Loucy (cell line): ENCODE measurements around the gene FAM120B.
"Not testable (repeated sequence)": the region's sequence is repeated elsewhere in the genome, so short reads cannot be mapped to it uniquely, and the experiment has no call there.

Source experiments
- H2AFZ ChIP-seq: fragments of 200-600 bp; sonication (generic); 2 replicates; pipeline ENCODE4 v1.6.0; 2016; ENCODE audit warnings: antibody characterized with exemption, mild to moderate bottlenecking, low read length, moderate library complexity
- H3F3A ChIP-seq: fragments of 200-600 bp; 2 replicates; pipeline ENCODE4 v1.6.0; 2016; ENCODE audit warnings: antibody characterized with exemption, low read depth, mild to moderate bottlenecking
- H3K27me3 ChIP-seq: fragments of 200-600 bp; sonication (generic); 2 replicates; pipeline ENCODE4 v1.6.1; 2014; ENCODE audit warnings: low read length, mild to moderate bottlenecking; ENCODE audit not compliant: insufficient read depth, poor library complexity, severe bottlenecking
- H3K36me3 ChIP-seq: fragments of 200-600 bp; sonication (generic); 2 replicates; pipeline ENCODE4 v1.6.1; 2016; ENCODE audit warnings: low read length; ENCODE audit not compliant: insufficient read depth
- H3K4me1 ChIP-seq: fragments of 200-600 bp; sonication (generic); 2 replicates; pipeline ENCODE4 v1.5.1; 2014; ENCODE audit warnings: low read length, mild to moderate bottlenecking; ENCODE audit not compliant: insufficient read depth, poor library complexity, severe bottlenecking
- H3K4me2 ChIP-seq: fragments of 200-600 bp; sonication (generic); 2 replicates; pipeline ENCODE4 v1.6.0; 2014; ENCODE audit warnings: antibody characterized with exemption, low read length, low read depth, mild to moderate bottlenecking; ENCODE audit not compliant: poor library complexity, severe bottlenecking
- H3K4me3 ChIP-seq: fragments of 200-600 bp; sonication (generic); 2 replicates; pipeline ENCODE4 v1.5.1; 2014; ENCODE audit warnings: low read length, mild to moderate bottlenecking, mixed read lengths; ENCODE audit not compliant: poor library complexity, severe bottlenecking
- H3K79me2 ChIP-seq: fragments of 200-600 bp; sonication (generic); 2 replicates; pipeline ENCODE4 v1.6.1; 2014; ENCODE audit warnings: low read length; ENCODE audit not compliant: insufficient read depth
- H3K9ac ChIP-seq: fragments of 200-600 bp; sonication (generic); 2 replicates; pipeline ENCODE4 v1.6.0; 2014; ENCODE audit warnings: mild to moderate bottlenecking, low read depth, low read length, moderate library complexity; ENCODE audit not compliant: poor library complexity, severe bottlenecking
- H3K9me2 ChIP-seq: fragments of 200-600 bp; sonication (generic); replicated peaks from 2 replicates; pipeline ENCODE4 v1.6.1; 2016; ENCODE audit warnings: low read depth, low read length, mixed read lengths
- H3K9me3 ChIP-seq: fragments of 200-600 bp; sonication (generic); 2 replicates; pipeline ENCODE4 v1.6.1; 2014; ENCODE audit warnings: mild to moderate bottlenecking, antibody characterized with exemption, low read length, low read depth; ENCODE audit not compliant: insufficient read depth
- H4K20me1 ChIP-seq: fragments of 200-600 bp; sonication (generic); 2 replicates; pipeline ENCODE4 v1.6.0; 2014; ENCODE audit warnings: antibody characterized with exemption, low read length, mild to moderate bottlenecking; ENCODE audit not compliant: insufficient read depth, poor library complexity, severe bottlenecking
- CTCF ChIP-seq: fragments of 200-600 bp; sonication (generic); conservative IDR thresholded peaks from 2 replicates; pipeline ENCODE4 v1.5.1; 2014; ENCODE audit warnings: mild to moderate bottlenecking, antibody characterized with exemption, low read length
- EZH2phosphoT487 ChIP-seq: fragments of 200-600 bp; IDR thresholded peaks from 2 replicates; pipeline ENCODE4 v1.6.1; 2018; ENCODE audit warnings: antibody characterized with exemption, mild to moderate bottlenecking, moderate library complexity, borderline replicate concordance

Gene FAM120B

DNA sequence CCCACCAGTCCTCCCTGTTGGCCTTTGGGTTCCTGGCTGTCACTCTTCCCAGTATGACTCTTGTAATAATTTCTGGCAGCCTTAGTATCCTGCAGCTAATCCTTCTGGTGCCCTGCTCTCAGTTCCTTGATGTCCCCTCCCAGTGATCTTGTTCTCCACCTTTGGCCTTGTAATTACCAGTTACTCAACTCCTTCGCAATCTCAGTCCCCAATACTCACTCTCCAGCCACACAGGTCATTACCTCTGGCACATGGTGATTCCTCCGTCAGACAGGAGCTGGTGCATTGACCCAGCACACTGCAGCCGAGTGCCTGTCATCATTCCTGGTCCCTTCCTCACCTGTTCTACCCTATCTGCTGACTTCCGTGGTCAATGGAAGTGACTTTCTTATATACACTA lies 101.4 kb downstream of the FAM120B start:
- no peak overlapping the region for H3K4me2 ChIP-seq
- H2AFZ ChIP-seq = no peak overlapping the region
- no peak overlapping the region for H3K9ac ChIP-seq
- no peaks in the 10 kb centered on the region for H3K79me2 ChIP-seq
- H4K20me1 ChIP-seq = no peaks in the 10 kb centered on the region
- H3K4me3 ChIP-seq = no peak overlapping the region
- no peaks in the 10 kb centered on the region for H3K9me3 ChIP-seq
- H3F3A ChIP-seq = no peaks in the 10 kb centered on the region
- H3K27me3 ChIP-seq = no peaks in the 10 kb centered on the region
- peaks cover 28% of the 10 kb centered on the region; the same call in 1 of the 2 replicates for H3K36me3 ChIP-seq
- no peaks in the 10 kb centered on the region for H3K9me2 ChIP-seq
- TF ChIP-seq EZH2phosphoT487 (no peak), CTCF (no peak)
- H3K4me1 ChIP-seq = peaks cover 8% of the 10 kb centered on the region

DNA sequence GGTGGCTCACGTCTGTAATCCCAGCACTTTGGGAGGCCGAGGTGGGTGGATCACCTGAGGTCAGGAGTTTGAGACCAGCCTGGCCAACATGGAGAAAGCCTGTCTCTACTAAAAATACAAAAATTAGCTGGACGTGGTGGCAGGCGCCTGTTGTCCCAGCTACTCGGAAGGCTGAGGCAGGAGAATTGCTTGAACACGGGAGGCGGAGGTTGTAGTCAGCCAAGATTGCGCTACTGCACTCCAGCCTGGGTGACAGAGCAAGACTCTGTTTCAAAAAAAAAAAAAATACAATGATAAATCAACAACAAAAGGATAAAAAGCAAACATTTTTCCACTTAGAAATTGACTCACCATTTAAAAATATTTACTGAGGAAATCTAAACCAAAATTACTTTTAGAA lies 103.2 kb downstream of the FAM120B start:
- peaks cover 20% of the 10 kb centered on the region; the same call in 1 of the 2 replicates for H3K36me3 ChIP-seq
- not testable (repeated sequence) for H3K4me1 ChIP-seq, H3K79me2 ChIP-seq, H3K9ac ChIP-seq, H3K9me3 ChIP-seq, H3K9me2 ChIP-seq, H3F3A ChIP-seq, H3K27me3 ChIP-seq, H3K4me3 ChIP-seq, H2AFZ ChIP-seq, H3K4me2 ChIP-seq, H4K20me1 ChIP-seq

DNA sequence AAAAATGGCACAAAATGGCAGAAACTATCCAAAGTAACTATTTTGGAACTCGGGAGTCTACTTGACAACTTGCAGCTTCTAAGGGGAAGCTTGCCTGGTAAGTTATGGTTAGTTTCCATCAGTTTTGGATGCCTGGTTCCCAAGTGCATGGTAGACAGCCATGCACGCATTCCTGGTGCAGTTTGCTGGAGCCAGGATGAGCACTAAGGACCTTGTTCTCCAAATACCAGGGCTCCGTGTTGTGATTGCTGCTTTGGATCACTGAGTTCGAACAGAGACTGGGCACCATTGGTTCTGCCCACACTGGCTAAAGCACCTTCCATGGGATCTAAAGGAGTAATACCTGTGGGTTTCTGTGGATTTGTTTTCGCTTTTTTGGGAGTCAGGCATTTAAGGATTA lies 103.7 kb downstream of the FAM120B start:
- Histone ChIP-seq H3K9me2 (no peaks in the 10 kb centered on the region), H4K20me1 (no peaks in the 10 kb centered on the region), H3K36me3 (peaks cover 15% of the 10 kb centered on the region; the same call in 1 of the 2 replicates), H3K4me2 (no peak overlapping the region), H3K9me3 (no peaks in the 10 kb centered on the region), H3K9ac (no peak overlapping the region), H3K79me2 (no peaks in the 10 kb centered on the region), H3K4me3 (no peak overlapping the region), H3K27me3 (no peaks in the 10 kb centered on the region), H3K4me1 (peaks cover 7% of the 10 kb centered on the region), H3F3A (no peaks in the 10 kb centered on the region), H2AFZ (no peak overlapping the region)
- TF ChIP-seq EZH2phosphoT487 (no peak), CTCF (no peak)

DNA sequence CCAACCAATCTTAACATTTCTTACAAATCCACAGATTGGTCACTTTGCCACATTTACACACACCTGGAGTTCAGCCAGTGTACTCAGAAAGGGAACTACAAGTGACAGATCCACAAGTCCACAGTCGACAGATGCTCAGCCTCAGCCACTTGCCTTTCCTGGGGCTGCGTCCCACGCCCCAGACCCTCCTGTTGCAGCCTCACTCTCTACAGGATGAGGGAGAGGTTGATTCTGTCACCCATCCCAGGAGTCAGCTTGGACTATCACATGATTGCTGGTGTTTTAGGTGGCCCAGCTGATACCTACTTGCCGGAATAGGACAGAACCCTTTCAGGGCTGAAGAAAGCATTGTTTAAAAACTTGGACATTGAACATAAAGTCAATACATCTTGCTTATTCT lies 108.8 kb downstream of the FAM120B start:
- Histone ChIP-seq H3K27me3 (no peaks in the 10 kb centered on the region), H3F3A (no peaks in the 10 kb centered on the region), H4K20me1 (no peaks in the 10 kb centered on the region), H3K9me2 (no peaks in the 10 kb centered on the region), H3K4me1 (no peaks in the 10 kb centered on the region), H3K36me3 (no peaks in the 10 kb centered on the region), H3K9ac (no peak overlapping the region), H2AFZ (no peak overlapping the region), H3K4me2 (no peak overlapping the region), H3K9me3 (no peaks in the 10 kb centered on the region; the same call in 1 of the 2 replicates), H3K4me3 (no peak overlapping the region), H3K79me2 (no peaks in the 10 kb centered on the region)
- TF ChIP-seq CTCF (no peak), EZH2phosphoT487 (no peak)
